Activated CD4-positive, alpha-beta T cell treated with anti-CD3 and anti-CD28 coated beads for 36 hours (primary cell): ENCODE results near the gene FHIT. TPM values are rescaled to one million over a fixed set of nuclear protein-coding genes. Genes with fewer than 3 reads are reported as not detected.
"Not testable (repeated sequence)": the region's sequence is repeated elsewhere in the genome, so short reads cannot be mapped to it uniquely, and the experiment has no call there.

Source experiments
- ATAC-seq: fragments of 200-7000 bp; cut with Tn5 transposase; one replicate; pipeline ENCODE4 v1.10.0; 2021; ENCODE audit warnings: mild to moderate bottlenecking, moderate library complexity
- CTCF ChIA-PET: fragments of 350-600 bp; sonication (Branson Sonifier 250); formaldehyde crosslinking; loops from one replicate; lab custom pipeline; 2021; ENCODE audit warnings: antibody characterized with exemption; lab: Charles Lee
- POLR2A ChIA-PET: fragments of 350-600 bp; sonication (Branson Sonifier 250); formaldehyde crosslinking; loops from one replicate; lab custom pipeline; 2021; ENCODE audit warnings: antibody characterized with exemption, inconsistent platforms; lab: Charles Lee
- DNase-seq: peaks from one replicate; pipeline ENCODE4 v3.0.0-alpha.2; 2020
- H3K27ac Mint-ChIP-seq: one replicate; pipeline ENCODE4 v1.8.0; 2021; ENCODE audit warnings: mixed read lengths
- H3K27me3 Mint-ChIP-seq: one replicate; pipeline ENCODE4 v1.8.0; 2021; ENCODE audit warnings: mixed read lengths
- H3K36me3 Mint-ChIP-seq: one replicate; pipeline ENCODE4 v1.8.0; 2021; ENCODE audit warnings: low read depth, mixed read lengths
- H3K4me1 Mint-ChIP-seq: one replicate; pipeline ENCODE4 v1.8.0; 2021; ENCODE audit warnings: mixed read lengths
- H3K4me3 Mint-ChIP-seq: one replicate; pipeline ENCODE4 v1.8.0; 2021; ENCODE audit warnings: mild to moderate bottlenecking, moderate library complexity, mixed read lengths
- H3K9me3 Mint-ChIP-seq: one replicate; pipeline ENCODE4 v1.8.0; 2021; ENCODE audit warnings: low read depth, mixed read lengths
- intact Hi-C, 2 experiments: fragments of 100-400 bp; cut with DNase I in 1 of 2; cut with micrococcal nuclease in 1 of 2; formaldehyde crosslinking; loops; one replicate each; pipeline versions ENCODE4 v1.14.2 to v1.15.1; 2022 to 2024; cut with DNase I, micrococcal nuclease
- total RNA-seq, 2 experiments: library from RNA; stranded (reverse); gene quantifications; one replicate each; pipeline ENCODE4 v1.2.3, GENCODE V29; 2021

The FHIT gene
- total RNA-seq, 2 experiments from 2014 or later: 10.2 to 13.1 TPM

- Mint-ChIP-seq H3K4me1 (no peaks in the 10 kb centered on the region), H3K4me3 (no peak overlapping the region)
Observed at GRCh38 chr3:60574046-60574769, 677.0 kb downstream of the FHIT start.

GRCh38 chr3:60573494-60573893 is 677.8 kb downstream of the FHIT start:
- DNase-seq: peak; percentile 9
- Mint-ChIP-seq H3K27me3 (no peaks in the 10 kb centered on the region), H3K36me3 (no peaks in the 10 kb centered on the region), H3K4me1 (no peaks in the 10 kb centered on the region), H3K9me3 (no peaks in the 10 kb centered on the region), H3K27ac (no peak overlapping the region), H3K4me3 (no peak overlapping the region)
- CTCF ChIA-PET: no interaction called here
- intact Hi-C loops: no loop called here
- POLR2A ChIA-PET: no interaction called here
- ATAC-seq: peak; percentile 30

More at GRCh38 chr3:60574046-60574769, 677.0 kb downstream of the FHIT start:
- ChIA-PET POLR2A (no interaction called here), CTCF (no interaction called here)
- Mint-ChIP-seq H3K27ac (no peak overlapping the region), H3K36me3 (no peaks in the 10 kb centered on the region), H3K9me3 (no peaks in the 10 kb centered on the region), H3K27me3 (no peaks in the 10 kb centered on the region)
- ATAC-seq (no peak), DNase-seq (no peak)
- intact Hi-C loops: no loop called here

- ATAC-seq (no peak), DNase-seq (no peak)
- POLR2A ChIA-PET: no interaction called here
- intact Hi-C loops: no loop called here
- Mint-ChIP-seq H3K9me3 (no peaks in the 10 kb centered on the region), H3K4me3 (no peak overlapping the region), H3K4me1 (no peaks in the 10 kb centered on the region), H3K27me3 (no peaks in the 10 kb centered on the region), H3K27ac (no peak overlapping the region), H3K36me3 (no peaks in the 10 kb centered on the region)
- CTCF ChIA-PET: no interaction called here
Observed at GRCh38 chr3:60571511-60571910, 679.7 kb downstream of the FHIT start.

GRCh38 chr3:60557122-60557521 is 694.1 kb downstream of the FHIT start:
- Mint-ChIP-seq H3K27me3 (no peaks in the 10 kb centered on the region), H3K4me1 (peaks cover 5% of the 10 kb centered on the region), H3K9me3 (no peaks in the 10 kb centered on the region), H3K36me3 (no peaks in the 10 kb centered on the region), H3K27ac (no peak overlapping the region), H3K4me3 (no peak overlapping the region)
- ChIA-PET POLR2A (no interaction called here), CTCF (no interaction called here)
- ATAC-seq (no peak), DNase-seq (no peak)
- intact Hi-C loops: no loop called here

- Mint-ChIP-seq H3K9me3 (no peaks in the 10 kb centered on the region), H3K36me3 (no peaks in the 10 kb centered on the region), H3K4me1 (peaks cover 5% of the 10 kb centered on the region), H3K27me3 (no peaks in the 10 kb centered on the region), H3K27ac (no peak overlapping the region), H3K4me3 (no peak overlapping the region)
- DNase-seq: no peak
- ChIA-PET POLR2A (no interaction called here), CTCF (no interaction called here)
- intact Hi-C loops: no loop called here
- ATAC-seq: peak; percentile 30
Observed at GRCh38 chr3:60555686-60556354, 695.4 kb downstream of the FHIT start.

- no peaks in the 10 kb centered on the region for H3K9me3 Mint-ChIP-seq
- ChIA-PET POLR2A (no interaction called here), CTCF (no interaction called here)
- DNase-seq (no peak), ATAC-seq (no peak)
- intact Hi-C loops: no loop called here
- peaks cover 5% of the 10 kb centered on the region for H3K4me1 Mint-ChIP-seq
- no peak overlapping the region for H3K27ac Mint-ChIP-seq
- no peaks in the 10 kb centered on the region for H3K36me3 Mint-ChIP-seq
- no peaks in the 10 kb centered on the region for H3K27me3 Mint-ChIP-seq
- H3K4me3 Mint-ChIP-seq: no peak overlapping the region
Observed at GRCh38 chr3:60553144-60553543, 698.1 kb downstream of the FHIT start.

GRCh38 chr3:60552581-60552980 is 698.7 kb downstream of the FHIT start:
- no peaks in the 10 kb centered on the region for H3K9me3 Mint-ChIP-seq
- H3K4me3 Mint-ChIP-seq: no peak overlapping the region
- POLR2A ChIA-PET: no interaction called here
- no peak overlapping the region for H3K27ac Mint-ChIP-seq
- intact Hi-C loops: no loop called here
- no peaks in the 10 kb centered on the region for H3K36me3 Mint-ChIP-seq
- CTCF ChIA-PET: no interaction called here
- DNase-seq (no peak), ATAC-seq (no peak)
- peaks cover 5% of the 10 kb centered on the region for H3K4me1 Mint-ChIP-seq
- H3K27me3 Mint-ChIP-seq: no peaks in the 10 kb centered on the region

GRCh38 chr3:60551455-60552209 is 699.6 kb downstream of the FHIT start:
- DNase-seq (no peak), ATAC-seq (peak; percentile 30)
- no peaks in the 10 kb centered on the region for H3K36me3 Mint-ChIP-seq
- no peaks in the 10 kb centered on the region for H3K27me3 Mint-ChIP-seq
- intact Hi-C loops: no loop called here
- H3K9me3 Mint-ChIP-seq: no peaks in the 10 kb centered on the region
- H3K4me3 Mint-ChIP-seq: no peak overlapping the region
- no peak overlapping the region for H3K27ac Mint-ChIP-seq
- ChIA-PET CTCF (no interaction called here), POLR2A (interaction anchor here (0.6 kb wide), 1 partner anchor 121 kb away, joined by 3 read pairs; no protein-coding TSS in a partner anchor)
- peaks cover 5% of the 10 kb centered on the region for H3K4me1 Mint-ChIP-seq

- H3K27ac Mint-ChIP-seq: no peak overlapping the region
- H3K4me1 Mint-ChIP-seq: no peaks in the 10 kb centered on the region
- intact Hi-C loops: no loop called here
- ChIA-PET POLR2A (no interaction called here), CTCF (no interaction called here)
- no peak overlapping the region for H3K4me3 Mint-ChIP-seq
- DNase-seq (no peak), ATAC-seq (no peak)
- H3K27me3 Mint-ChIP-seq: no peaks in the 10 kb centered on the region
- H3K36me3 Mint-ChIP-seq: no peaks in the 10 kb centered on the region
- H3K9me3 Mint-ChIP-seq: no peaks in the 10 kb centered on the region
Observed at GRCh38 chr3:60549863-60550262, 701.4 kb downstream of the FHIT start.

GRCh38 chr3:60542995-60543394 is 708.3 kb downstream of the FHIT start:
- ATAC-seq (no peak), DNase-seq (no peak)
- H3K27me3 Mint-ChIP-seq: no peaks in the 10 kb centered on the region
- H3K36me3 Mint-ChIP-seq: no peaks in the 10 kb centered on the region
- no peak overlapping the region for H3K27ac Mint-ChIP-seq
- H3K4me1 Mint-ChIP-seq: no peaks in the 10 kb centered on the region
- H3K9me3 Mint-ChIP-seq: peaks cover 2% of the 10 kb centered on the region
- intact Hi-C loops: no loop called here
- ChIA-PET POLR2A (no interaction called here), CTCF (no interaction called here)
- H3K4me3 Mint-ChIP-seq: no peak overlapping the region

- CTCF ChIA-PET, H3K9me3 Mint-ChIP-seq, ATAC-seq, H3K36me3 Mint-ChIP-seq, POLR2A ChIA-PET, H3K27ac Mint-ChIP-seq, intact Hi-C loops, H3K4me1 Mint-ChIP-seq, H3K4me3 Mint-ChIP-seq, H3K27me3 Mint-ChIP-seq, DNase-seq: not testable (repeated sequence)
Observed at GRCh38 chr3:60539394-60539793, 711.9 kb downstream of the FHIT start.

GRCh38 chr3:60536420-60536819 is 714.8 kb downstream of the FHIT start:
- H3K27me3 Mint-ChIP-seq: no peaks in the 10 kb centered on the region
- H3K9me3 Mint-ChIP-seq: peaks cover 2% of the 10 kb centered on the region
- CTCF ChIA-PET: no interaction called here
- no peaks in the 10 kb centered on the region for H3K36me3 Mint-ChIP-seq
- no peaks in the 10 kb centered on the region for H3K4me1 Mint-ChIP-seq
- H3K4me3 Mint-ChIP-seq: no peak overlapping the region
- DNase-seq: no peak
- ATAC-seq: no peak
- intact Hi-C loops: no loop called here
- POLR2A ChIA-PET: no interaction called here
- H3K27ac Mint-ChIP-seq: no peak overlapping the region
